ENCODE data around the gene NSUN6.

DNA sequence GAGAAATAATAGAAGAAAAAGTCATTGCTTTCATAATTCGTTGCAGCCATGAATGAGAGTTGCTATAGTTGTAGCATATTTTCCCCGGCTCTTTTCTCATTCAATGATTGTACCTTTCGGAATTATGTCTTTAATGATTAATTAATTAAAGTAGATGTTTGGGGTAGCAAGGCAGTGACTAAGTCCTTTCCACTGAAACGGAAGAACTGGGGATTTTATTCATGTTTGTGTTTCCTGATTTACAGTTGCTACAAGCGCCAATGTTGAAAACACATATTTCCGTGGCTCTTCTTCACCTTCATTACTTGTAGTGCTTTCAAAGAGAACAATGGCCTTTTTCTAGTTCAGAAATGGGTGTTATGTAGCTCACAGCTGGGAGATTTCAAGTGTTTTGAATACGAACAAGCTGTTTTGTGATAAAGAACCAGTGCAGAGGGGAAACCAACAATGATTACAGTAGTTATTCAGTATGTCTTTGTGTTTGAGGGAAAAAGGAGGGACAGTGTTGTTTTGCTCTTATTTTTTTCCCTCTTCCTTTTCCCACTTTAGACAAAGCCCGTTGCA, 153.5 kb downstream of the NSUN6 start:
- TF ChIP-seq POLR2A (IDR thresholded peaks at IDR 0.05; ENCODE audit: low read depth): no peak
- TF ChIP-seq, protein P1, sequence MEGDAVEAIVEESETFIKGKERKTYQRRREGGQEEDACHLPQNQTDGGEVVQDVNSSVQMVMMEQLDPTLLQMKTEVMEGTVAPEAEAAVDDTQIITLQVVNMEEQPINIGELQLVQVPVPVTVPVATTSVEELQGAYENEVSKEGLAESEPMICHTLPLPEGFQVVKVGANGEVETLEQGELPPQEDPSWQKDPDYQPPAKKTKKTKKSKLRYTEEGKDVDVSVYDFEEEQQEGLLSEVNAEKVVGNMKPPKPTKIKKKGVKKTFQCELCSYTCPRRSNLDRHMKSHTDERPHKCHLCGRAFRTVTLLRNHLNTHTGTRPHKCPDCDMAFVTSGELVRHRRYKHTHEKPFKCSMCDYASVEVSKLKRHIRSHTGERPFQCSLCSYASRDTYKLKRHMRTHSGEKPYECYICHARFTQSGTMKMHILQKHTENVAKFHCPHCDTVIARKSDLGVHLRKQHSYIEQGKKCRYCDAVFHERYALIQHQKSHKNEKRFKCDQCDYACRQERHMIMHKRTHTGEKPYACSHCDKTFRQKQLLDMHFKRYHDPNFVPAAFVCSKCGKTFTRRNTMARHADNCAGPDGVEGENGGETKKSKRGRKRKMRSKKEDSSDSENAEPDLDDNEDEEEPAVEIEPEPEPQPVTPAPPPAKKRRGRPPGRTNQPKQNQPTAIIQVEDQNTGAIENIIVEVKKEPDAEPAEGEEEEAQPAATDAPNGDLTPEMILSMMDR (IDR thresholded peaks at IDR 0.05): no peak
- no peak for TF ChIP-seq POLR2AphosphoS5 (IDR thresholded peaks at IDR 0.05)
